ACC112 (cell line): Measurements from ENCODE around the gene GABRE.

ENCODE experiments used
- H2AFZ ChIP-seq: fragments of 200-600 bp; sonication (generic); one replicate; pipeline ENCODE4 v1.6.0; 2017; ENCODE audit warnings: antibody characterized with exemption, low read length; ENCODE audit not compliant: unreplicated experiment
- H3K27ac ChIP-seq: fragments of 200-600 bp; sonication (generic); 2 replicates; pipeline ENCODE4 v1.5.1; 2014; ENCODE audit warnings: low read depth, mild to moderate bottlenecking, antibody characterized with exemption, low read length, moderate library complexity
- H3K27me3 ChIP-seq: fragments of 200-600 bp; sonication (generic); 2 replicates; pipeline ENCODE4 v1.6.1; 2014; ENCODE audit warnings: mild to moderate bottlenecking, antibody characterized with exemption, low read length, moderate library complexity, mixed read lengths; ENCODE audit not compliant: insufficient read depth
- H3K36me3 ChIP-seq: fragments of 200-600 bp; sonication (generic); 2 replicates; pipeline ENCODE4 v1.6.1; 2016; ENCODE audit warnings: mild to moderate bottlenecking, antibody characterized with exemption, low read length, moderate library complexity, mixed read lengths; ENCODE audit not compliant: insufficient read depth
- H3K4me1 ChIP-seq: fragments of 200-600 bp; sonication (generic); one replicate; pipeline ENCODE4 v1.6.1; 2016; ENCODE audit warnings: low read length, mixed read lengths; ENCODE audit not compliant: insufficient read depth, unreplicated experiment, control insufficient read depth
- H3K4me3 ChIP-seq: fragments of 200-600 bp; sonication (generic); 2 replicates; pipeline ENCODE4 v1.5.1; 2014; ENCODE audit warnings: mild to moderate bottlenecking, low read depth, low read length
- H3K79me2 ChIP-seq: fragments of 200-600 bp; sonication (generic); one replicate; pipeline ENCODE4 v1.6.0; 2016; ENCODE audit warnings: low read length; ENCODE audit not compliant: control insufficient read depth, unreplicated experiment, insufficient read depth

Gene GABRE, protein sequence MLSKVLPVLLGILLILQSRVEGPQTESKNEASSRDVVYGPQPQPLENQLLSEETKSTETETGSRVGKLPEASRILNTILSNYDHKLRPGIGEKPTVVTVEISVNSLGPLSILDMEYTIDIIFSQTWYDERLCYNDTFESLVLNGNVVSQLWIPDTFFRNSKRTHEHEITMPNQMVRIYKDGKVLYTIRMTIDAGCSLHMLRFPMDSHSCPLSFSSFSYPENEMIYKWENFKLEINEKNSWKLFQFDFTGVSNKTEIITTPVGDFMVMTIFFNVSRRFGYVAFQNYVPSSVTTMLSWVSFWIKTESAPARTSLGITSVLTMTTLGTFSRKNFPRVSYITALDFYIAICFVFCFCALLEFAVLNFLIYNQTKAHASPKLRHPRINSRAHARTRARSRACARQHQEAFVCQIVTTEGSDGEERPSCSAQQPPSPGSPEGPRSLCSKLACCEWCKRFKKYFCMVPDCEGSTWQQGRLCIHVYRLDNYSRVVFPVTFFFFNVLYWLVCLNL

GRCh38 chrX:151974336-151975227 is at the start of gene GABRE:
Gene GABRE, minus strand, starts transcription at chrX:151974676. Its CDS starts 51 bp downstream, at chrX:151974625.
- Histone ChIP-seq H3K4me1 (peaks cover 16% of the 10 kb centered on the region), H3K4me3 (peak within 1 kb of the TSS; percentile 96), H2AFZ (no peak within 1 kb of the TSS), H3K27ac (peak within 1 kb of the TSS; percentile 64), H3K27me3 (no peaks in the 10 kb centered on the region), H3K36me3 (peaks cover 6% of the 10 kb centered on the region; the same call in 1 of the 2 replicates), H3K79me2 (peaks cover 40% of the 10 kb centered on the region)

DNA sequence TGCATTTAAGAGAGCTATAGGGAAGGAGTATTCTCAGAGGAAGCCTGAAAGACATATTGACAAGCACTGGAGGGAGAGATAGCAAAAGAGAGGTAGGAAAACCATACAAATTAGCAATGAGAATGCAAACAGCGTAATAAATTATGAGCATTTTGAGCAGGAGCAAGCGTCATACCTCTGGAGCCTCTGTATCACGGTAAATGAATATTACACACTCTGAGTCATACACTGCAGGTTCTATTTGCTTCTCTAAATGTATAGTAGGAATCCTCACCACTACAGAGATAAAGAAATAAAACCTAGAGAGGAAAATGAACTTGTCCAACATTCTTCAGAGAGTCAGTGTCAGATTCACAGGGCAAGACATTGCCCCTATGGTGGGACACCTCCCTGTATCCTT is 46.4 kb upstream of the GABRE start:
- no peaks in the 10 kb centered on the region for H3K79me2 ChIP-seq
- no peak overlapping the region for H2AFZ ChIP-seq
- no peaks in the 10 kb centered on the region for H3K4me1 ChIP-seq
- H3K27ac ChIP-seq = no peak overlapping the region
- H3K4me3 ChIP-seq = no peak overlapping the region
- no peaks in the 10 kb centered on the region for H3K27me3 ChIP-seq
- no peaks in the 10 kb centered on the region for H3K36me3 ChIP-seq

- H2AFZ ChIP-seq = no peak overlapping the region
- no peaks in the 10 kb centered on the region for H3K36me3 ChIP-seq
- no peak overlapping the region for H3K4me3 ChIP-seq
- no peaks in the 10 kb centered on the region for H3K27me3 ChIP-seq
- H3K27ac ChIP-seq = no peak overlapping the region
- H3K79me2 ChIP-seq = no peaks in the 10 kb centered on the region
- H3K4me1 ChIP-seq = no peaks in the 10 kb centered on the region
Observed at GRCh38 chrX:151999813-152000212, 25.3 kb upstream of the GABRE start.

- Histone ChIP-seq H3K4me3 (no peak overlapping the region), H2AFZ (no peak overlapping the region), H3K27ac (no peak overlapping the region), H3K27me3 (no peaks in the 10 kb centered on the region), H3K79me2 (no peaks in the 10 kb centered on the region), H3K4me1 (no peaks in the 10 kb centered on the region), H3K36me3 (no peaks in the 10 kb centered on the region)
Observed at GRCh38 chrX:151997539-151997938, 23.1 kb upstream of the GABRE start.

DNA sequence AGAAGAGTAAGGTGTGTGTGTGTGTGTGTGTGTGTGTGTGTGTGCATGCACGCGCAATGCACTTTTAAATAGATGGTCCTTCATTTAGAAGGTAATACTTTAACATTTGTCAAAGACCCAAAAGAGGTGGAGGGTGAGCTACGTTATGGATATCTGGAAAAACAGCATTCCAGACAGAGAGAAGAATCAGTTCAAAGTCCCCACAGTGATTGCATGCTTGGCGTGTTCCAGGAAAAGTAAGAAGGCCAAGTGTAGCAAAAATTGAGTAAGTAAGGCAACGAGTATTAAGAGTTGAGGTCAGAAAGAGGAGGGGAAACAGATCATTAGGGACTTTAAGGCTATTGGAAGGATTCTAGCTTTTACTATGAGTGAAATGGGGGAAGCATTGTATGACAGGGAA is 21.9 kb upstream of the GABRE start:
- Histone ChIP-seq H3K79me2 (no peaks in the 10 kb centered on the region), H3K4me1 (no peaks in the 10 kb centered on the region), H3K27ac (no peak overlapping the region), H3K4me3 (no peak overlapping the region), H3K36me3 (no peaks in the 10 kb centered on the region), H3K27me3 (no peaks in the 10 kb centered on the region), H2AFZ (no peak overlapping the region)

GRCh38 chrX:151994476-151994875 is 20.0 kb upstream of the GABRE start:
- Histone ChIP-seq H3K4me3 (no peak overlapping the region), H3K36me3 (no peaks in the 10 kb centered on the region), H3K27ac (no peak overlapping the region), H3K27me3 (no peaks in the 10 kb centered on the region), H2AFZ (no peak overlapping the region), H3K4me1 (no peaks in the 10 kb centered on the region), H3K79me2 (no peaks in the 10 kb centered on the region)

- peaks cover 29% of the 10 kb centered on the region for H3K4me1 ChIP-seq
- no peak overlapping the region for H2AFZ ChIP-seq
- no peaks in the 10 kb centered on the region for H3K79me2 ChIP-seq
- H3K4me3 ChIP-seq = no peak overlapping the region
- H3K27me3 ChIP-seq = no peaks in the 10 kb centered on the region
- H3K27ac ChIP-seq = no peak overlapping the region
- no peaks in the 10 kb centered on the region for H3K36me3 ChIP-seq
Observed at GRCh38 chrX:151988706-151989299, 14.3 kb upstream of the GABRE start.

DNA sequence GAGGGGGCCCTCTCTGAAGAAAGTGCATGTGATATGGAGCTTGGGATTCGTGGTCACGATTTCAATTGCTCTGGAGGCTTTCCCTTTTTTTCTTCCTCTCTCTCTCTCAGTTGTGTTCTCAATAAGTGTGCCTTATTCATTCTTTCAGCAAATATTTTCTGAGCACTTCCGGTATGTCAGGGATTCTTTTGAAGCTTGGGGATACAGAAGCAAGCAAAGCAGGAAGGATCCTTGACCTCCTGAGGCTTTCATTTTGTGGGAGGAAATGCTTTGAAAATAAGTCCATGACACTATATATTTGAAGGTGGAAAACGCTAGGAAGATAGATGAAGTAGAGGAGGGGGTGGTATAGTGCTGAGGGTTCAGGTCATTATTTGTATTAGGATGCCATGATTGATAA is 12.6 kb upstream of the GABRE start:
- Histone ChIP-seq H2AFZ (no peak overlapping the region), H3K4me3 (no peak overlapping the region), H3K79me2 (no peaks in the 10 kb centered on the region), H3K4me1 (peaks cover 42% of the 10 kb centered on the region), H3K36me3 (no peaks in the 10 kb centered on the region), H3K27me3 (no peaks in the 10 kb centered on the region), H3K27ac (no peak overlapping the region)

- Histone ChIP-seq H3K27ac (peak overlapping the region; percentile 100), H3K4me1 (peaks cover 53% of the 10 kb centered on the region), H3K4me3 (no peak overlapping the region), H3K79me2 (no peaks in the 10 kb centered on the region), H3K36me3 (no peaks in the 10 kb centered on the region), H3K27me3 (no peaks in the 10 kb centered on the region), H2AFZ (no peak overlapping the region)
Observed at GRCh38 chrX:151985955-151986354, 11.5 kb upstream of the GABRE start.

- peak overlapping the region; percentile 100 for H3K27ac ChIP-seq
- no peaks in the 10 kb centered on the region for H3K27me3 ChIP-seq
- H3K4me1 ChIP-seq = peaks cover 57% of the 10 kb centered on the region
- no peak overlapping the region for H2AFZ ChIP-seq
- no peak overlapping the region for H3K4me3 ChIP-seq
- no peaks in the 10 kb centered on the region for H3K79me2 ChIP-seq
- no peaks in the 10 kb centered on the region for H3K36me3 ChIP-seq
Observed at GRCh38 chrX:151985531-151985930, 11.1 kb upstream of the GABRE start.
